ENCODE measurements around the gene FBXL20. TPM values are rescaled to one million over a fixed set of nuclear protein-coding genes. Genes with fewer than 3 reads are reported as not detected.

The FBXL20 gene
- total and polyA plus RNA-seq, 10 of the 15 experiments (the other 5 are each of a cell fraction or from before 2014, with no cell fraction given), result 1.2 to 8.3 (median 4.4) TPM

DNA sequence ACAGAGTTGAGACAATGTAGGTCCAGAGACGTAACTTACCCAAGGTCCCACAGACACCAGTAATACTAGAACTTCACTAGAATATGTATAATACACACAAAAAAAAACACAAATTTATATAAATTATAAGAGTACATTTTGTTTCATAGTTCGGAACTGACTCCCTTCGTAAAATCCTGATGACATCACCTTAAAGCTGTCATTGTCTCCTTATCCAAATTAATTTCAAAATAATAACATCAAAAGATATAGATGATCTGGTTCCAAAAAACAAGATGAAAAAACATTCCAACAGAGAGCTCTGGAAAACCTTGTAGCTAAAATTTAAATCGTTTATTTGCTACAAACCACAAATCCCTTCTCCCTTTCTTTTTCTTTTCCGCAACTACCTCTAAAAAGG is 10.0 kb downstream of the FBXL20 start:
- CTCF ChIA-PET, result no interaction called here
- DNase-seq (ENCODE audit: low read depth, low spot score) (no peak), ATAC-seq (no peak), FAIRE-seq (no peak)
- Histone ChIP-seq H3K4me1 (ENCODE audit: control insufficient read depth, insufficient read depth, low read length) (no peaks in the 10 kb centered on the region), H3K4me2 (ENCODE audit: control insufficient read depth, insufficient read depth) (no peak overlapping the region), H3K9ac (ENCODE audit: control insufficient read depth, insufficient read depth, low read length) (no peak overlapping the region), H3K4me3 (no peak overlapping the region), H3K36me3 (ENCODE audit: control insufficient read depth in 2 of 2, insufficient read depth in 2 of 2, low read length in 1 of 2) (no peaks in the 10 kb centered on the region), H3K79me2 (ENCODE audit: control insufficient read depth, insufficient read depth, low read length) (no peaks in the 10 kb centered on the region; the same call in 1 of the 2 replicates), H4K20me1 (ENCODE audit: control insufficient read depth, insufficient read depth) (no peaks in the 10 kb centered on the region), H3K27me3 (replicated peaks in 1 of 2; ENCODE audit: control insufficient read depth in 2 of 2, insufficient read depth in 2 of 2, low read length in 1 of 2) (no peaks in the 10 kb centered on the region), H3K27ac (ENCODE audit: control insufficient read depth, insufficient read depth) (no peak overlapping the region), H3K9me3 (replicated peaks; ENCODE audit: control insufficient read depth, insufficient read depth, low read length) (no peaks in the 10 kb centered on the region), H2AFZ (ENCODE audit: control insufficient read depth, low read depth, low read length) (no peak overlapping the region)
- 88% methylated on average over 5 of the region's 5 CpGs for WGBS (ENCODE audit: insufficient coverage, insufficient replicate concordance, low lambda C conversion rate, missing lambda C conversion rate)
- BruUV-seq (replicated peaks), result no TSS peak
- in situ Hi-C loops (cut with MboI), result no loop called here
- POLR2A ChIA-PET, result interaction anchor here (1.7 kb wide), 1 partner anchor 10 kb away, joined by 8 read pairs; the partner anchor contains the start of gene FBXL20
- RAD21 ChIA-PET (ENCODE audit: unreplicated experiment), result no interaction called here
- TF ChIP-seq, protein P1, sequence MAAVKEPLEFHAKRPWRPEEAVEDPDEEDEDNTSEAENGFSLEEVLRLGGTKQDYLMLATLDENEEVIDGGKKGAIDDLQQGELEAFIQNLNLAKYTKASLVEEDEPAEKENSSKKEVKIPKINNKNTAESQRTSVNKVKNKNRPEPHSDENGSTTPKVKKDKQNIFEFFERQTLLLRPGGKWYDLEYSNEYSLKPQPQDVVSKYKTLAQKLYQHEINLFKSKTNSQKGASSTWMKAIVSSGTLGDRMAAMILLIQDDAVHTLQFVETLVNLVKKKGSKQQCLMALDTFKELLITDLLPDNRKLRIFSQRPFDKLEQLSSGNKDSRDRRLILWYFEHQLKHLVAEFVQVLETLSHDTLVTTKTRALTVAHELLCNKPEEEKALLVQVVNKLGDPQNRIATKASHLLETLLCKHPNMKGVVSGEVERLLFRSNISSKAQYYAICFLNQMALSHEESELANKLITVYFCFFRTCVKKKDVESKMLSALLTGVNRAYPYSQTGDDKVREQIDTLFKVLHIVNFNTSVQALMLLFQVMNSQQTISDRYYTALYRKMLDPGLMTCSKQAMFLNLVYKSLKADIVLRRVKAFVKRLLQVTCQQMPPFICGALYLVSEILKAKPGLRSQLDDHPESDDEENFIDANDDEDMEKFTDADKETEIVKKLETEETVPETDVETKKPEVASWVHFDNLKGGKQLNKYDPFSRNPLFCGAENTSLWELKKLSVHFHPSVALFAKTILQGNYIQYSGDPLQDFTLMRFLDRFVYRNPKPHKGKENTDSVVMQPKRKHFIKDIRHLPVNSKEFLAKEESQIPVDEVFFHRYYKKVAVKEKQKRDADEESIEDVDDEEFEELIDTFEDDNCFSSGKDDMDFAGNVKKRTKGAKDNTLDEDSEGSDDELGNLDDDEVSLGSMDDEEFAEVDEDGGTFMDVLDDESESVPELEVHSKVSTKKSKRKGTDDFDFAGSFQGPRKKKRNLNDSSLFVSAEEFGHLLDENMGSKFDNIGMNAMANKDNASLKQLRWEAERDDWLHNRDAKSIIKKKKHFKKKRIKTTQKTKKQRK (IDR thresholded peaks at IDR 0.05; ENCODE audit: low read depth, low read length), result no peak
- TF ChIP-seq RAD51 (IDR thresholded peaks at IDR 0.05), result no peak
- TF ChIP-seq, protein P2, sequence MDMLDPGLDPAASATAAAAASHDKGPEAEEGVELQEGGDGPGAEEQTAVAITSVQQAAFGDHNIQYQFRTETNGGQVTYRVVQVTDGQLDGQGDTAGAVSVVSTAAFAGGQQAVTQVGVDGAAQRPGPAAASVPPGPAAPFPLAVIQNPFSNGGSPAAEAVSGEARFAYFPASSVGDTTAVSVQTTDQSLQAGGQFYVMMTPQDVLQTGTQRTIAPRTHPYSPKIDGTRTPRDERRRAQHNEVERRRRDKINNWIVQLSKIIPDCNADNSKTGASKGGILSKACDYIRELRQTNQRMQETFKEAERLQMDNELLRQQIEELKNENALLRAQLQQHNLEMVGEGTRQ (IDR thresholded peaks at IDR 0.05; ENCODE audit: borderline replicate concordance, low read depth, low read length), result no peak
- TF ChIP-seq, protein P3, sequence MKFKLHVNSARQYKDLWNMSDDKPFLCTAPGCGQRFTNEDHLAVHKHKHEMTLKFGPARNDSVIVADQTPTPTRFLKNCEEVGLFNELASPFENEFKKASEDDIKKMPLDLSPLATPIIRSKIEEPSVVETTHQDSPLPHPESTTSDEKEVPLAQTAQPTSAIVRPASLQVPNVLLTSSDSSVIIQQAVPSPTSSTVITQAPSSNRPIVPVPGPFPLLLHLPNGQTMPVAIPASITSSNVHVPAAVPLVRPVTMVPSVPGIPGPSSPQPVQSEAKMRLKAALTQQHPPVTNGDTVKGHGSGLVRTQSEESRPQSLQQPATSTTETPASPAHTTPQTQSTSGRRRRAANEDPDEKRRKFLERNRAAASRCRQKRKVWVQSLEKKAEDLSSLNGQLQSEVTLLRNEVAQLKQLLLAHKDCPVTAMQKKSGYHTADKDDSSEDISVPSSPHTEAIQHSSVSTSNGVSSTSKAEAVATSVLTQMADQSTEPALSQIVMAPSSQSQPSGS (IDR thresholded peaks at IDR 0.05; ENCODE audit: low read length), result no peak
- TF ChIP-seq ESRRA (IDR thresholded peaks at IDR 0.05; ENCODE audit: low read length), result no peak
- TF ChIP-seq TBL1XR1 (IDR thresholded peaks at IDR 0.05; ENCODE audit: low read depth, low read length), result no peak
- no peak for TF ChIP-seq TARDBP (IDR thresholded peaks at IDR 0.05; ENCODE audit: borderline replicate concordance)
- no peak for TF ChIP-seq ZNF24 (IDR thresholded peaks at IDR 0.05)
- TF ChIP-seq SRF (IDR thresholded peaks at IDR 0.05; ENCODE audit: low read depth in 2 of 2, low read length in 2 of 2), result no peak
- TF ChIP-seq SREBF1 (IDR thresholded peaks at IDR 0.05; ENCODE audit: low read length), result no peak
- intact Hi-C loops (cut with micrococcal nuclease; ENCODE audit: unreplicated experiment), result no loop called here
- SMC1A ChIA-PET (ENCODE audit: uncharacterized antibody, unreplicated experiment), result no interaction called here

Measured in GM12878 (cell line).